Erythroblast (primary cell): ENCODE data around the gene MIA3.

Experiments used
- GATA1 ChIP-seq: IDR thresholded peaks from 2 replicates; pipeline ENCODE4 v1.6.1; 2011; ENCODE audit warnings: low read depth, mild to moderate bottlenecking, control low read depth, low read length, moderate library complexity
- POLR2A ChIP-seq: IDR thresholded peaks from 2 replicates; pipeline ENCODE4 v1.6.1; 2011; ENCODE audit warnings: mild to moderate bottlenecking, low read length

GRCh38 chr1:222657899-222658298, 40.0 kb downstream of the MIA3 start:
- TF ChIP-seq POLR2A (no peak), GATA1 (no peak)
